GM23338 (cell line): Measurements from ENCODE around the gene EXOC6B. TPM values are rescaled to one million over a fixed set of nuclear protein-coding genes. Genes with fewer than 3 reads are reported as not detected.

Experiments used
- ATAC-seq: fragments of 200-7000 bp; cut with Tn5 transposase; 3 replicates; pipeline ENCODE4 v1.9.1; 2020
- DNase-seq: peaks from one replicate; pipeline ENCODE4 v3.0.0-alpha.2; 2015; ENCODE audit warnings: low spot score
- H2AFZ ChIP-seq: fragments of 200-600 bp; sonication (generic); 2 replicates; pipeline ENCODE4 v1.8.0; 2016; ENCODE audit warnings: antibody characterized with exemption, mild to moderate bottlenecking, moderate library complexity
- H3F3A ChIP-seq: fragments of 200-600 bp; sonication (generic); replicated peaks from 2 replicates; pipeline ENCODE4 v1.8.0; 2017; ENCODE audit warnings: antibody characterized with exemption, mixed run types, low read depth
- H3K27ac ChIP-seq: fragments of 200-600 bp; sonication (generic); 2 replicates; pipeline ENCODE4 v1.6.1; 2016; ENCODE audit warnings: low read depth
- H3K27me3 ChIP-seq: fragments of 200-600 bp; sonication (generic); 2 replicates; pipeline ENCODE4 v1.8.0; 2016; ENCODE audit warnings: mild to moderate bottlenecking, mixed run types, moderate library complexity; ENCODE audit not compliant: insufficient read depth
- H3K36me3 ChIP-seq: fragments of 200-600 bp; sonication (generic); 2 replicates; pipeline ENCODE4 v1.8.0; 2016; ENCODE audit warnings: mild to moderate bottlenecking; ENCODE audit not compliant: insufficient read depth
- H3K4me1 ChIP-seq: fragments of 200-600 bp; sonication (generic); 2 replicates; pipeline ENCODE4 v1.8.0; 2016; ENCODE audit warnings: mild to moderate bottlenecking, moderate library complexity; ENCODE audit not compliant: insufficient read depth
- H3K4me2 ChIP-seq: fragments of 200-600 bp; sonication (generic); 2 replicates; pipeline ENCODE4 v1.7.1; 2017; ENCODE audit warnings: mixed run types
- H3K4me3 ChIP-seq: fragments of 200-600 bp; sonication (generic); 2 replicates; pipeline ENCODE4 v1.6.1; 2016; ENCODE audit warnings: mixed run types
- H3K79me2 ChIP-seq: fragments of 200-600 bp; sonication (generic); replicated peaks from 2 replicates; pipeline ENCODE4 v1.8.0; 2017; ENCODE audit warnings: mild to moderate bottlenecking; ENCODE audit not compliant: insufficient read depth
- H3K9me2 ChIP-seq: fragments of 200-600 bp; sonication (generic); 2 replicates; pipeline ENCODE4 v1.8.0; 2017; ENCODE audit not compliant: insufficient read depth
- H4K20me1 ChIP-seq: fragments of 200-600 bp; sonication (generic); replicated peaks from 2 replicates; pipeline ENCODE4 v1.8.0; 2017; ENCODE audit warnings: mild to moderate bottlenecking; ENCODE audit not compliant: insufficient read depth
- H3K27ac Mint-ChIP-seq: 2 replicates; pipeline ENCODE4 v1.8.0; 2020; ENCODE audit warnings: inconsistent platforms, mild to moderate bottlenecking, moderate library complexity, mixed read lengths
- H3K27me3 Mint-ChIP-seq: 3 replicates; pipeline ENCODE4 v1.8.0; 2022; ENCODE audit warnings: low read depth, mild to moderate bottlenecking, moderate library complexity, mixed read lengths, inconsistent platforms; ENCODE audit not compliant: insufficient read depth, poor library complexity
- H3K36me3 Mint-ChIP-seq: 3 replicates; pipeline ENCODE4 v1.8.0; 2021; ENCODE audit warnings: low read depth, mild to moderate bottlenecking, inconsistent platforms, moderate library complexity, mixed read lengths
- H3K4me1 Mint-ChIP-seq: 3 replicates; pipeline ENCODE4 v1.8.0; 2020; ENCODE audit warnings: mild to moderate bottlenecking, inconsistent platforms, mixed read lengths
- H3K4me3 Mint-ChIP-seq: 3 replicates; pipeline ENCODE4 v1.8.0; 2021; ENCODE audit warnings: moderate library complexity, mild to moderate bottlenecking, inconsistent platforms, mixed read lengths
- H3K9me3 Mint-ChIP-seq: 3 replicates; pipeline ENCODE4 v1.8.0; 2020; ENCODE audit warnings: moderate library complexity, mild to moderate bottlenecking, inconsistent platforms, mixed read lengths
- CTCF ChIP-seq, 2 experiments: fragments of 200-600 bp in 1 of 2; sonication (generic) in 1 of 2; conservative IDR thresholded peaks; 2 replicates each; pipeline versions ENCODE4 v1.5.1 to v1.6.1; 2016 to 2017; ENCODE audit warnings: antibody characterized with exemption in 2 of 2, low read depth in 2 of 2, mild to moderate bottlenecking in 2 of 2, moderate library complexity in 1 of 2
- EZH2 ChIP-seq: fragments of 200-600 bp; sonication (generic); IDR thresholded peaks from one replicate; pipeline ENCODE4 v1.8.0; 2017; ENCODE audit warnings: antibody characterized with exemption, mild to moderate bottlenecking, low read depth; ENCODE audit not compliant: unreplicated experiment
- JUNB ChIP-seq: IDR thresholded peaks from one replicate; pipeline ENCODE4 v1.6.1; 2016; ENCODE audit warnings: antibody characterized with exemption; ENCODE audit not compliant: unreplicated experiment
- ZNF114 ChIP-seq: fragments of 250-450 bp; sonication (Bioruptor Pico); IDR thresholded peaks from 2 replicates; pipeline ENCODE4 v1.5.0; 2020; ENCODE audit warnings: mild to moderate bottlenecking, moderate library complexity
- ZNF331 ChIP-seq: fragments of 250-450 bp; sonication (Bioruptor Pico); IDR thresholded peaks from 2 replicates; pipeline ENCODE4 v1.5.0; 2020; ENCODE audit warnings: low read depth, mild to moderate bottlenecking, moderate library complexity
- ZNF462 ChIP-seq: fragments of 250-450 bp; sonication (Bioruptor Pico); IDR thresholded peaks from 2 replicates; pipeline ENCODE4 v1.5.0; 2020; ENCODE audit warnings: mild to moderate bottlenecking, moderate library complexity
- polyA plus RNA-seq: library from polyadenylated mRNA; unstranded; fragments of >200 nt; fragmentation: Nextera tagmentation; extraction: Ambion mirVana; gene quantifications from 2 replicates; pipeline ENCODE4 v1.2.1, GENCODE V29; 2016
- total RNA-seq: library from RNA; depleted of rRNA; stranded (reverse); fragments of >200 nt; shearing (Covaris generic); gene quantifications from 2 replicates; pipeline ENCODE4 v1.2.3, GENCODE V29; 2014

The EXOC6B gene
- total and polyA plus RNA-seq, 2 experiments from 2014 or later: 7.2 to 45.9 TPM

- Histone ChIP-seq H3K27me3 (peaks cover 56% of the 10 kb centered on the region), H3K4me2 (no peak overlapping the region), H4K20me1 (no peaks in the 10 kb centered on the region; the same call in 1 of the 2 replicates), H3K27ac (no peak overlapping the region), H3K9me2 (no peaks in the 10 kb centered on the region), H3F3A (no peaks in the 10 kb centered on the region), H3K4me1 (peaks cover 17% of the 10 kb centered on the region), H3K36me3 (no peaks in the 10 kb centered on the region), H3K79me2 (no peaks in the 10 kb centered on the region), H3K4me3 (no peak overlapping the region), H2AFZ (no peak overlapping the region)
- DNase-seq (no peak), ATAC-seq (no peak)
- Mint-ChIP-seq H3K27me3 (peaks cover 49% of the 10 kb centered on the region), H3K4me1 (peaks cover 18% of the 10 kb centered on the region), H3K36me3 (no peaks in the 10 kb centered on the region), H3K27ac (no peak overlapping the region), H3K4me3 (no peak overlapping the region), H3K9me3 (no peaks in the 10 kb centered on the region)
- TF ChIP-seq JUNB (no peak), CTCF (conservative IDR thresholded peaks at IDR 0.05; ENCODE audit: low read depth in 2 of 2) (no peak), ZNF331 (CRISPR knock-in tag) (no peak), EZH2 (no peak), ZNF114 (CRISPR knock-in tag) (no peak), ZNF462 (no peak)
Observed at GRCh38 chr2:72138921-72139381, 686.9 kb downstream of the EXOC6B start.
